Measurements from ENCODE around the gene TIMM10.

TIMM10 gene, protein sequence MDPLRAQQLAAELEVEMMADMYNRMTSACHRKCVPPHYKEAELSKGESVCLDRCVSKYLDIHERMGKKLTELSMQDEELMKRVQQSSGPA

GRCh38 chr11:57530596-57531507 is at the start of gene TIMM10:
Gene TIMM10, minus strand, starts transcription at chr11:57530754. Its CDS starts 565 bp downstream, at chr11:57530189.
- peak within 1 kb of the TSS; percentile 43 to 80; a peak in 3 of 4 replicates for H3K4me3 ChIP-seq (ENCODE audit: low read depth in 1 of 2, low read length in 2 of 2)
- H2AFZ ChIP-seq (ENCODE audit: low read depth, low read length) = peak within 1 kb of the TSS; percentile 85
- H3K36me3 ChIP-seq (ENCODE audit: insufficient read depth, low read length) = peaks cover 26% of the 10 kb centered on the region
- TF ChIP-seq EZH2 (IDR thresholded peaks at IDR 0.05; ENCODE audit: borderline replicate concordance, low read depth, low read length, severe bottlenecking) = no peak
- peaks cover 42% of the 10 kb centered on the region for H3K4me1 ChIP-seq (ENCODE audit: insufficient read depth, low read length)
- H3K27me3 ChIP-seq (ENCODE audit: insufficient read depth, low read length, poor library complexity) = no peaks in the 10 kb centered on the region
- peaks cover 21% of the 10 kb centered on the region for H3K79me2 ChIP-seq (ENCODE audit: insufficient read depth, low read length)
- peak within 1 kb of the TSS; percentile 81 for H3K27ac ChIP-seq (ENCODE audit: low read length)
- no peaks in the 10 kb centered on the region for H3K9me3 ChIP-seq (ENCODE audit: insufficient read depth, low read length, severe bottlenecking)
- DNase-seq (peak; percentile 97), ATAC-seq (ENCODE audit: insufficient read depth, low read depth) (peak; percentile 97)
- peak within 1 kb of the TSS; percentile 72 for H3K9ac ChIP-seq (ENCODE audit: low read depth, low read length)
- H3K4me2 ChIP-seq (ENCODE audit: insufficient read depth, low read length) = peak within 1 kb of the TSS; percentile 78
- peaks cover 4% of the 10 kb centered on the region; the same call in 1 of the 2 replicates for H4K20me1 ChIP-seq (ENCODE audit: insufficient read depth, low read length)

DNA sequence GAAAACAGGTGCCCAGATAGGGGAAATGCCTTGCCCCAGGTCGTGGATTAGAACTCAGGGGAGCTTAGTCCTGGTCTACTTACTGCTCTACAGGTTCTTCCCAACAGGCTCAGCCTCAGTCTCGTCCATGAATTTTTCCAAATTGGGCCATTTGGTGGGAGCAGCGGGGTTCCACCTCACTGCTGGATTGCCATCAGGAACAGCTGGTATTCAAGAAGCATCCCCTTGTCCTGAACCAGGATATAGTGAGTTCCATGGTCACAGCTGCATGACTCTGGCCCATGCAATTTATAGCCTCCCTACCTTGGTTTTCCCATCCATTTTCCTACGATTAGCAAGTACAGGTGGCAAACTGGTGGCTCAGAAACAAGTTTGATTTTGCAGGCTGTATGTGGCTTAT is 43.5 kb upstream of the TIMM10 start:
- TF ChIP-seq, protein P1, sequence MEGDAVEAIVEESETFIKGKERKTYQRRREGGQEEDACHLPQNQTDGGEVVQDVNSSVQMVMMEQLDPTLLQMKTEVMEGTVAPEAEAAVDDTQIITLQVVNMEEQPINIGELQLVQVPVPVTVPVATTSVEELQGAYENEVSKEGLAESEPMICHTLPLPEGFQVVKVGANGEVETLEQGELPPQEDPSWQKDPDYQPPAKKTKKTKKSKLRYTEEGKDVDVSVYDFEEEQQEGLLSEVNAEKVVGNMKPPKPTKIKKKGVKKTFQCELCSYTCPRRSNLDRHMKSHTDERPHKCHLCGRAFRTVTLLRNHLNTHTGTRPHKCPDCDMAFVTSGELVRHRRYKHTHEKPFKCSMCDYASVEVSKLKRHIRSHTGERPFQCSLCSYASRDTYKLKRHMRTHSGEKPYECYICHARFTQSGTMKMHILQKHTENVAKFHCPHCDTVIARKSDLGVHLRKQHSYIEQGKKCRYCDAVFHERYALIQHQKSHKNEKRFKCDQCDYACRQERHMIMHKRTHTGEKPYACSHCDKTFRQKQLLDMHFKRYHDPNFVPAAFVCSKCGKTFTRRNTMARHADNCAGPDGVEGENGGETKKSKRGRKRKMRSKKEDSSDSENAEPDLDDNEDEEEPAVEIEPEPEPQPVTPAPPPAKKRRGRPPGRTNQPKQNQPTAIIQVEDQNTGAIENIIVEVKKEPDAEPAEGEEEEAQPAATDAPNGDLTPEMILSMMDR (IDR thresholded peaks at IDR 0.05; ENCODE audit: borderline replicate concordance, extremely low read depth, low read length, poor library complexity, severe bottlenecking) = no peak
- no peak for TF ChIP-seq EZH2 (IDR thresholded peaks at IDR 0.05; ENCODE audit: borderline replicate concordance, low read depth, low read length, severe bottlenecking)
- Histone ChIP-seq H3K4me3 (ENCODE audit: low read depth in 1 of 2, low read length in 2 of 2) (no peak overlapping the region), H4K20me1 (ENCODE audit: insufficient read depth, low read length) (no peaks in the 10 kb centered on the region), H3K9me3 (ENCODE audit: insufficient read depth, low read length, severe bottlenecking) (no peaks in the 10 kb centered on the region), H3K27me3 (ENCODE audit: insufficient read depth, low read length, poor library complexity) (no peaks in the 10 kb centered on the region), H3K4me2 (ENCODE audit: insufficient read depth, low read length) (no peak overlapping the region), H3K27ac (ENCODE audit: low read length) (no peak overlapping the region), H3K9ac (ENCODE audit: low read depth, low read length) (no peak overlapping the region), H3K36me3 (ENCODE audit: insufficient read depth, low read length) (no peaks in the 10 kb centered on the region), H3K4me1 (ENCODE audit: insufficient read depth, low read length) (peaks cover 24% of the 10 kb centered on the region), H2AFZ (ENCODE audit: low read depth, low read length) (no peak overlapping the region), H3K79me2 (ENCODE audit: insufficient read depth, low read length) (no peaks in the 10 kb centered on the region)
- no peak for ATAC-seq (ENCODE audit: insufficient read depth, low read depth)
- DNase-seq = no peak

- peak overlapping the region; percentile 58; the same call in 1 of the 2 replicates for H2AFZ ChIP-seq (ENCODE audit: low read depth, low read length)
- peak; percentile 42 for ATAC-seq (ENCODE audit: insufficient read depth, low read depth)
Observed at GRCh38 chr11:57571606-57572005, 41.1 kb upstream of the TIMM10 start.

More at GRCh38 chr11:57571606-57572005, 41.1 kb upstream of the TIMM10 start:
- Histone ChIP-seq H3K27me3 (ENCODE audit: insufficient read depth, low read length, poor library complexity) (no peaks in the 10 kb centered on the region), H4K20me1 (ENCODE audit: insufficient read depth, low read length) (no peaks in the 10 kb centered on the region), H3K36me3 (ENCODE audit: insufficient read depth, low read length) (no peaks in the 10 kb centered on the region; the same call in 1 of the 2 replicates), H3K9ac (ENCODE audit: low read depth, low read length) (no peak overlapping the region), H3K4me2 (ENCODE audit: insufficient read depth, low read length) (no peak overlapping the region), H3K27ac (ENCODE audit: low read length) (peak overlapping the region; percentile 51), H3K4me1 (ENCODE audit: insufficient read depth, low read length) (peaks cover 35% of the 10 kb centered on the region), H3K4me3 (ENCODE audit: low read depth in 1 of 2, low read length in 2 of 2) (no peak overlapping the region), H3K9me3 (ENCODE audit: insufficient read depth, low read length, severe bottlenecking) (no peaks in the 10 kb centered on the region), H3K79me2 (ENCODE audit: insufficient read depth, low read length) (peaks cover 15% of the 10 kb centered on the region)
- TF ChIP-seq EZH2 (IDR thresholded peaks at IDR 0.05; ENCODE audit: borderline replicate concordance, low read depth, low read length, severe bottlenecking) = no peak
- TF ChIP-seq, protein P1 (IDR thresholded peaks at IDR 0.05; ENCODE audit: borderline replicate concordance, extremely low read depth, low read length, poor library complexity, severe bottlenecking) = no peak
- peak; percentile 75 for DNase-seq
